ENCODE results near the gene EEFSEC.

GRCh38 chr3:128187495-128187894 lies 34.2 kb downstream of the EEFSEC start:
- TF ChIP-seq POLR2A (IDR thresholded peaks at IDR 0.05; ENCODE audit: low read depth, low read length) (no peak), POLR2AphosphoS5 (IDR thresholded peaks at IDR 0.05; ENCODE audit: low read depth, low read length) (no peak), TAF1 (IDR thresholded peaks at IDR 0.05; ENCODE audit: borderline replicate concordance, low read depth, low read length) (no peak)

Measured in GM12892 (cell line).